NCI-H226 (cell line): ENCODE results near the gene MRM1.

Experiments used
- DNase-seq: peaks from one replicate; pipeline ENCODE4 v3.0.0-alpha.2; 2015

Gene MRM1

DNA sequence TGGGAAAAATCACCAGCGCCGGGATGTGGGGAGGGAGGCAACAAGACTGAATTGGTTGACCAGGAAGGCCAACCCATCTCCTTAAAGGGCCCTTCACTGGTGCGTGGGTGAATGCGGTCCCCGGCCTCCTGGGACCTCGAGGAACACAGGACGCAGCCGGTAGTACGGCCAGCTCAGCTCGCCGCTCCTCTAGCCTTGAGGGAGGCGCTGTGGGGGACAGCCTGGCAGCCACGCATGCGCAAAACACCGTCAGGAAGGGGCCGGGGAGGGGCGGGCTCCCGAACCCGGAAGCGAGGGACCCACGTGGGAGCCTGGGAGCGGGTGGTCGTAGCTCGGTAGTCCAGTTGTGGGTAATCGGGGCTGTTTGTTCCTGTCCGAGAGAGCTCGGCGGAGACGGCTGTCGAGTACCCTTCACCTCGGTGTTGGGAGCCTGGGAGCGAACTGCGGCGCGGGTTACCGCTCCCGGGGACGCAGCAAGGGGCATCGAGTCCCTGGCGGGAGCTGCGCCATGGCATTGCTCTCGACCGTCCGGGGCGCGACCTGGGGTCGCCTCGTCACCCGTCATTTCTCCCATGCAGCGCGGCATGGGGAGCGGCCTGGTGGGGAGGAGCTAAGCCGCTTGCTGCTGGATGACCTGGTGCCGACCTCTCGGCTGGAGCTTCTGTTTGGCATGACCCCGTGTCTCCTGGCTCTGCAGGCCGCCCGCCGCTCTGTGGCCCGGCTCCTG lies at the start of gene MRM1:
Gene MRM1 (plus strand): TSS at position 281 of the 727 bp plus-strand sequence. CDS start 228 bp downstream, at position 509.
- peak; percentile 88 for DNase-seq

DNA sequence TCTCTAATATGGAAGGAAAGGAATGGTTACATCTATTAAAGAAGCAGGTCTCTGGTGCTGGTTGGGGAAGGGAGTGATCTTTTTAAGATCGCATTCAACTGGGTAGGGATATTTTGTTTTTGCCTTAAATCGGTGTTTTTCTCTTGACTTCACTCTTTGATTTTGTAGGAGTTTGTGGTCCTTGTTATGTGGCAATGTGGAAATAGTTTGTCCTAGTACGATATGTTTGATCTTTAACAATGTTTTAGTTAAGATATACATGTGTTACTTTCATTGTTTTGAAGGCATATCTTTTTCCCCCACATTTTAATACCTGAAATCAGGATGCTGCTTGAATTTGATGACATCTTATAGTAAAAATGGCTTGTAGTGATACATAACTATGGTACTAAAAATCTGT lies 47.9 kb upstream of the MRM1 start:
- no peak for DNase-seq

- DNase-seq, result no peak
Observed at GRCh38 chr17:36566081-36566480, 35.3 kb upstream of the MRM1 start.

GRCh38 chr17:36575028-36575427 lies 26.4 kb upstream of the MRM1 start:
- DNase-seq, result no peak

GRCh38 chr17:36576793-36577192 lies 24.6 kb upstream of the MRM1 start:
- DNase-seq, result no peak

GRCh38 chr17:36578671-36579070 lies 22.7 kb upstream of the MRM1 start:
- no peak for DNase-seq

DNA sequence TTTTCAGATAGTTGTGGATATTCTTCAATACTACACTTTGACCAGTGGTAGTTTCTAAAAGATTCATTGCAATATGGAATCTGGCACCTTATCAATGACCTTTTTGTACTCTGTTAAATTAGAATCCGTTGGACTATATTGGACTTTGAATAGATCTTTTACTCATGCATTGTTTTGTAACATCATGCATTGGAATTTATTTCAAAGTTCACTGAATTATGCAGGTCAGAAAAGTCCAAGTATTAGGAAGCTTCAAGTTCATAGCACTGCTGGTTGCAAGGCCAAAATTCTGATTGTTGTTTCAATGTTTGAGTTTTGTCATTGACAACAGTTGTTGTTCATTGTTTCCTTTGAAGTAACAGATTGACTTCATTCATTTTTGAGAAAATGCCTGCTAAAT lies 17.6 kb upstream of the MRM1 start:
- no peak for DNase-seq

DNA sequence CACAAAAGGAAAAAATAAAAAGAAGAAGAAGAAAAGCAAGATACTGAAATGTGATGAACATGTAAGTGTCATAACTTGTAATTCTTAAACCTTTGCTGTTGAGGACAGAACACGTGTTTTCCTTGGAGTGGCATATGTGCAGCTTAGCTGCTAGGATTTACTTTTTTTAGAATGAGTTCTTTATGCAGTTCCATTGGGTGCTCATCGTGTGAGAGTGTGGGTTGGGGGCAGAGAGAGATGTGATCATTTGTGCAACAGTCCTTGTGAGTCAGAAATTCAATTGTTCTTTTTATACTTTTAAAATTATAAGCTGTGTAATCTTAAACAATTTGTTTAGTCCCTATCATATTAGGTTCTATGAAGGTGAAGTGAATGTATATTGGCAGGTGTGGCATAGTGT lies 15.2 kb upstream of the MRM1 start:
- no peak for DNase-seq

DNA sequence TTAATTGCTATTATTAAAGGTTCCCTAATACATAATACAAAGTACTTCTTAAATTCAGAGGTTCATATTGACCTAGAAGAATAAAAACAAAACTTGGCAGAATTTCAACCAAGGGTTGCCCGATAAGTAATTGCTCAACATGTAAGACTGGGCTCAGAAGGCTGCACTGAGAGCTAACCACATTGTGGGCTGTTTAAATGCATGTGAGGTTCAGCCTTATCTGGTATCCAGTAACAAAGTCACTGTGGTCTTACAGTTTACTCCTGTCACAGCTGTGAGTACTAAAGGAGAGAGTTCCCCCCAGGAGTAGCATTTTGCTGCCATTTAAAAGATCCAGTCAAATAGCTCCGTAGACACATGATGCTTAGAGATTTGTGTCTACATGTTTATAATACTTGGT lies 11.3 kb upstream of the MRM1 start:
- DNase-seq, result no peak

DNA sequence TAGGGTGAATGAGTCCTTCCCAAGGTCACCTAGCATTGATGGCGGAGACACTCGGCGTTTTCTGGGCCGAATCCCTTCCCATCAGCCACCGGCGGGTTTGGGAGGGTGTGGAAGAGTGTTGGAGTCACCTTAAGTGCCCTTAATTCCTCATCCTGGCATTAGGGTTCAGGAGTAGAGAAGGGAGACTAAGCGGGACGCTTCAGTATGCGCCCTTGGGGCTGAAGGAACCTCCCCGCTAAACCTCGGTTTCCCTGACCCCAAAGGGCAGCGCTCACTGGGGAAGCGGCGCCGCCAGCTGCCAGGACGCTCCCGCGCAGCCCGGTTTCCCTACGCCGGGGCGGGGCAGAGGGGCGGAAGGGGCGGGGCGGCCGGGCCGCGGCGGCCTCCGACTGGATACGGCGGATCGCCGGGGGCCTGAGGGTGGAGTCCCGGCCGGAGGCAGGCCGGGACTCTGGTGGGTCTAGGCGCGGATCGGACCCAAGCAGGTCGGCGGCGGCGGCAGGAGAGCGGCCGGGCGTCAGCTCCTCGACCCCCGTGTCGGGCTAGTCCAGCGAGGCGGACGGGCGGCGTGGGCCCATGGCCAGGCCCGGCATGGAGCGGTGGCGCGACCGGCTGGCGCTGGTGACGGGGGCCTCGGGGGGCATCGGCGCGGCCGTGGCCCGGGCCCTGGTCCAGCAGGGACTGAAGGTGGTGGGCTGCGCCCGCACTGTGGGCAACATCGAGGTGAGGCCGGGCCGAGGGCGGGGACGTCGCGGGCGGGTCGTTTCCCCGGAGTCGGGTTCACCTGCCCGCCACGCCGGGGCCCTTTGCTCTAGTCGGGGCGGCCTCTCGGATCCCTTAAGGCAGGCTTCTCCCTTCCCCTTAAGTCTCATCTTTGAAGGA lies 9.7 kb upstream of the MRM1 start, which contains the start of gene DHRS11:
Gene DHRS11 (plus strand): TSS at position 446 of the 882 bp plus-strand sequence. CDS start 131 bp downstream, at position 577.
- peak; percentile 70 for DNase-seq

DNA sequence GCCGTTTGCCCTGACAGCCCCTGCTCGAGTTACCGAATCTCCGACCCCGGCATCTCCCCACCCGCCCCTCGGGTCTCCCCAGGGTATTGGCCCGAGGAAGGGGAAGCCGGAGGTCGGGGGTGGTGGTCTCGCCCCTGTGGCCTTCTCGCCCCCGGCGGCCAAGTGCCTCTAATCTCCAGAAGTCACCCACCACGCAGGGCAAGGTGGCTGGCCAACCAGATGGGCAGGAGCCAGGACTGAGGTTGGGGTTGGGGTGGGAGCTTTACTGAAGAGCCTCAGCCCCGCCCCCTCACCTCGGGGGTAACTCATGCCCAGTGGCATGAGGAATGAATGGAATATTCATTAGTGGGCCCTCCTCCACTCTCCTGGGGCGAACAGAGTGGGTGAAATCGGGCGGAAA lies 9.1 kb upstream of the MRM1 start:
- DNase-seq, result peak; percentile 73

DNA sequence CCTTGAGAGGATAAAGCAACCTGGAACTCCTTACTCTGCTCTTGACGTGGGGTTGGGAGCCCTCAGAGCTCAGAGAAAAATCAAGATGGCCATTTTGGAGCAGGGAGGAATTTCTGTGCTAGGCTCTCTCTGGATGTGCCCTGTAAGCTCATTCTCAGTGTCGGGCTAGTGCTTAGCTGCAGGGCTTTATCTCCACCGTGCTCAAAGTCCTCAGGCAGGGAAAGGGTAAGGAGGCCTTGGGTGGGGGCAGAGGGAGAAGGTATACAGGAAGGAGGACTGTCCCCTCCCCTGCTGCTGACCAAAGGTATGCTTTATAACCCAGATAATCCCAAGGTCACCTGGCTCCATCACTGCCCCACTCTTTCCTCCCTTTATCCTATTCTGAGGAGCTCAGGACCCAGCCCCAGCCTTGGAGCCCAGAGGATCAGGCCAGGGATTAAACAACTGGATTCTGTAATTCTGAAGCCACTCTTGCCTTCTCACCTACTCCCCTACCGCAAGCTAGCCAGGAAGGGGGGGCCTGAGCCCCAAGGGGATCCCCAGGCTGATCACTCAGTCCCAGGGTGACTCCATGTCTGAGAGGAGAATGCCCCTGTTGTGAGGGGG lies 8.6 kb upstream of the MRM1 start:
- no peak for DNase-seq

- DNase-seq, result no peak
Observed at GRCh38 chr17:36593656-36594316, 7.6 kb upstream of the MRM1 start.

- DNase-seq, result no peak
Observed at GRCh38 chr17:36594626-36595401, 6.6 kb upstream of the MRM1 start.

DNA sequence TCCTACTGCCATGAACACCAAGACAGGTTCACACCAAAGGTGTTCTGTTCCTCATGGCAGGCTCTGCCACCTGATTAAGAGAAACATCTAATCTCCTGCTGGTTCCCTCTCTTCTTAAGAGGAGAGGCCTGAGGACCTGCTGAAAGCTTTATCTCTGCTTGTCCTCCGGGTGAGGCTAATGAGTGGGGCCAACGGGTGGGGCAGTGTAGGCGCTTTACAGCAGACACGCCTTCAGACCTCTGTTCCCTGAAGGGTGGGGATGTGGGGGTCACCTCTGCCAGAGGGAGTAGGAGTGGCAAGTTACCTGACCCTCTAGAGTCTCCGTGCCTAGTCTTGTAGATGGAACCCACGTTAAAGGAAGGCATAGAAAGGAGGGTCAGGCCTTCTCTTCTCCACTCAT lies 4.2 kb upstream of the MRM1 start:
- no peak for DNase-seq

GRCh38 chr17:36597866-36598777 lies 3.3 kb upstream of the MRM1 start:
- no peak for DNase-seq

GRCh38 chr17:36598951-36599401 lies 2.4 kb upstream of the MRM1 start:
- no peak for DNase-seq

DNA sequence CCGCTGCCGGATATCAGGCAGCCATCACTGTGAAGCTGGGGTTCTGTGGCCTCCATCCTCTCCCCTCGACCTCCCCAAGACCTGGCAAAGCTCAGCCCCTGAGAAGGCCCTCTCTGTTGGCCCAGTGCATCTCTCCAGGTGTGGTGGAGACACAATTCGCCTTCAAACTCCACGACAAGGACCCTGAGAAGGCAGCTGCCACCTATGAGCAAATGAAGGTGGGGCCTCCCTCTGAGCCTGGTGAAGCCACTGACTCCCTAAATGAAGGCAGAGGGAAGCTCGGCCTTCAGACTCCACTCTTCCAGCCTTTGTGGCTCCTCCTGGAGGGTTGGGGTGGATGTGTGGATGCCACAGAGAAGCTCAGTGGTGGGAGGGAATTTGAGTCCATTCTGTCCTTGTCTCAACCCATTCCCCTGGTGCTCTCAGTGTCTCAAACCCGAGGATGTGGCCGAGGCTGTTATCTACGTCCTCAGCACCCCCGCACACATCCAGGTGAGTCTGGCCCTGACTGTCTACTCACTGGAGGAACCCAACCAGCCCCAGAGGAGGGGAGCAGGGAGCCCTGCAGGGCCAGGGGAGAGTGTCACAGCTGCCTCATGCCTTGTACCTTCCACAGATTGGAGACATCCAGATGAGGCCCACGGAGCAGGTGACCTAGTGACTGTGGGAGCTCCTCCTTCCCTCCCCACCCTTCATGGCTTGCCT lies 1.7 kb upstream of the MRM1 start:
- no peak for DNase-seq

DNA sequence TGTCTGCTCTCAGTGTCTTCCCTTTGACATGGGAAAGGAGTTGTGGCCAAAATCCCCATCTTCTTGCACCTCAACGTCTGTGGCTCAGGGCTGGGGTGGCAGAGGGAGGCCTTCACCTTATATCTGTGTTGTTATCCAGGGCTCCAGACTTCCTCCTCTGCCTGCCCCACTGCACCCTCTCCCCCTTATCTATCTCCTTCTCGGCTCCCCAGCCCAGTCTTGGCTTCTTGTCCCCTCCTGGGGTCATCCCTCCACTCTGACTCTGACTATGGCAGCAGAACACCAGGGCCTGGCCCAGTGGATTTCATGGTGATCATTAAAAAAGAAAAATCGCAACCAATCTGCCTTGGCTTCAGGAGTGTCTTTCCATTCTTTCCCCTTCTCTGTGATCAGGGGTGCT lies 918 bp upstream of the MRM1 start:
- no peak for DNase-seq

- no peak for DNase-seq
Observed at GRCh38 chr17:36600936-36601302, 464 bp upstream of the MRM1 start.
